HG03439 (cell line): ENCODE results near the gene RSRC2.

Source experiments
- ATAC-seq: cut with Tn5 transposase; IDR thresholded peaks from one replicate; pipeline ENCODE4 v1.9.1; 2021; ENCODE audit warnings: mild to moderate bottlenecking, moderate library complexity; ENCODE audit not compliant: unreplicated experiment

Gene RSRC2

DNA sequence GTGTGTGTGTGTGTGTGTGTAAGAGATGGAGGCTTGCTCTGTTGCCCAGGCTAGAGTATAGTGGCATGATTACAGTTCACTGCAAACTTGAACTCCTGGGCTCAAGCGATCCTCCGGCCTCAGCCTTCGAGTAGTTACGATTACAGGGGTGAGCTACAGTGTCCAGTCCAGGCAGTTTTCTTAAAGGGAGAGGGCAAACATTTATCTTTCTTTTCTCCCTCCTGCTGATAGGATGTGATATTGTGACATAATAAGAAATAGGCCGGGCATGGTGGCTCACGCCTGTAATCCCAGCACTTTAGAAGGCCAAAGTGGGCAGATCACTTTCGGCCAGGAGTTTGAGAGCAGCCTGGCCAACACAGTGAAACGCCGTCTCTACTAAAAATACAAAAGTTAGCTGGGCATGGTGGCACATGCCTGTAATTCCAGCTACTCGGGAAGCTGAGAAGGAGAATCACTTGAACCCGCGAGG is 72.5 kb downstream of the RSRC2 start:
- ATAC-seq, result no peak
